Kidney tubule cell (primary cell): ENCODE results near the gene ADAM15.

Source experiments
- DNase-seq: peaks from one replicate; pipeline ENCODE4 v3.0.0-alpha.2; 2018; ENCODE audit warnings: low spot score

The ADAM15 gene

DNA sequence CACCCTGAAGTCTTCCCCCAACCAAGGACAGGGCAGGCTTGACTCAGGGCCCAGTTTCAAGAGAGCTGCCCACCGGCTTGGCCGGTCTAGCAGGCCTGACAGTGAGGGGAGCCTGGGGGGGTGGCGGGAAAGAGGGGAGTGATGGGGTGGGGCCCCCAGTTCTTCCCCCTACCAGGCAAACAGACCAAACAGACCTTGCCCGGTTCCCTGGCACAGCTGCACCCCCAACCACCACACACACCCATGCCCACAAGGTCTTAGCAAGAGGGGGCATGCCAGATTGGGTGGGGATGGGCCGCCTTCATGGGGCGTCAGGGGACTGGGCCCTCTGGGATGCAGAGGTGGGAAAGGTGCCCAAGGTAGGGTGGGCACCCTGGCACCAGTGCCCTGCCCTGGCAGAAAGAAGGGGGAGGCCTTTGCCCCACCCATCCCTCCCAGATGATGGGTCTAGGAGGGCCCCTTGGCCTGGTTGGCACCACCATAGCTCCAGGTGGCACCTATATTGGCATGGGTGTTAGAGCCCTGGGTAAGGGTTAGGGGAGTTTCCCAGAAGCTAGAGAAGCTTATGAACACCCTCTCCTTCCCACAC is 39.6 kb upstream of the ADAM15 start:
- no peak for DNase-seq

DNA sequence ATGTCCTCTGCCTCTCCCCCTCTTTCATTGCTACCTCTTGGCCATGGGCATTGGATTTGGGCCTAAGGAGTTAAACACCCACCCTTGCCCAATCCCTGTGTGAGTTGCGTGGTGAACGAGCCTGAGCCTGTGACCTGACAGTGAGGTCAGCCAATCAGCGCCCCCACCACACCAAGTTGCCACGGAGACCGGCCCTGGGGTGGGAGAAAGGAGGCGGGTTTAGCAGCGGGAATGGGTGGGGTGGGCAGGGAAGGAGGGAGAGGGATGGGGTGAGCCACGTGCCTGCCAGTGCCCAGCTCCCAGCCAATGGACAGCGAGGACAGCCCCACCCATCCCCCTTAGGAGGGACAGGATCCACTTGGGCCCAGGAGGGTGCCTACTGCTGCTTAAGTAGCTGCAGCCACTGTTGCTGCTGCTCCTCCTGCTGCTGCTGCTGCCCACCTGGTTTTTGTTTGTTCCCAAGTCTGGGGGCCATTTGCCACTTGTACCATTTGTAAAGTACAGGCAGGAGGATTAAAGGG is 39.0 kb upstream of the ADAM15 start:
- no peak for DNase-seq

DNA sequence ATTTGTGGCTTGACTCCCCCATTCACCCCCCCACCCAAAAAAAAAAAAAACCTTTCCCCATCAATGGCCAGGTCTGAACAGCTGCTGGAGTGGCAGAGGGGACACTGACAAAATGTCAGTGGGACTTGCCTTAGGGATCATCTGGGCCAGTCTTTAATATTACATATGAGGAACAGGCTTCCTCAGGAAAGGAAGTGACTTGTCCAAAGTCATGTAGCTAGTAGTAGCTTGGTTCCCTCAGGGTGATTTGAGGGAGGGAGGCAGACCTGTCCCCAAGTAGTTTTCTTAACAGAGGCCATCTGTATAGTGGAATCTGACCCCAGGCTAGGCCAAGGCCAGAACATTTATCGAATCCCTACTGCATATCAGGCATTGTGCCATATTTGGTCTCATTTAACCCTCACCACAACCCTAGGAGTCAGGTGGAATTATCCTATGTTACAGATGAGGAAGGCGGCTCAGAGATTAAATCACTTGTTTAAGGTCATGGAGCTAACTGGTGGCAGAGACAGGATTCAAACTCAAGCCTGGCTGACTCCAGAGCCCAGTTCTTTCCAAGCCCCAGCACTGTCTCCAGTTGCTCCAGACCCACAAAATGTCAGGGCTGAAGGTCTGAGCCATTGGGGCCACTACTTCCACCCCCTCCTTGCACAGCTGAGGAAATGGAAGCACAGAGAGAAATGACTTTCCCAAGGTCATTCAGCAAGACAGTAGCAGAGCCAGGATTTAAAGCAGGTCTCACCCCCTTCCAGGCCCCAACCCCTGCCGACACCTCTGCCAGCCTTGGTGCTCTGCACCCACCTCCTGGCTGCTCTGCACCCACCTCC is 38.1 kb upstream of the ADAM15 start:
- no peak for DNase-seq

DNA sequence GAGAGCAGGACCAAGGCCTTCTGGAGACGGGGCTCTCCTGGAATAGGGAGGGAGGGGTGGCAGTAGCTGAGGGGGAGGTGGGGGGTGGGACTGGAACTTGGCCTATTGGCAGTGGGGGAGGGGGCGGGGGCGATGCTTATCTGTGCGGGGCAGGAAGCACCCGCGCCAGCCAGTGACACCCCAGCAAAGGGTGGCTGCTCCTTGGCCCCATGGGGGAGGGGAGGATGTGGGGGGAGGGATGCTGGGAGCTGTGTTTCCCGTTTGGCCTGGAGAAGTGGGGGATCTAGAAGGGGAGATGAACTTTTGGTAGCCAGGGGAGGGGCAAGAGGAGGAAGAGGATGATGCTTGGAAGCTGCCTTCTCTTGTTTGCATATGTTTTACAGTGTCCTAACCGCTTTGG is 37.5 kb upstream of the ADAM15 start:
- DNase-seq, result no peak

DNA sequence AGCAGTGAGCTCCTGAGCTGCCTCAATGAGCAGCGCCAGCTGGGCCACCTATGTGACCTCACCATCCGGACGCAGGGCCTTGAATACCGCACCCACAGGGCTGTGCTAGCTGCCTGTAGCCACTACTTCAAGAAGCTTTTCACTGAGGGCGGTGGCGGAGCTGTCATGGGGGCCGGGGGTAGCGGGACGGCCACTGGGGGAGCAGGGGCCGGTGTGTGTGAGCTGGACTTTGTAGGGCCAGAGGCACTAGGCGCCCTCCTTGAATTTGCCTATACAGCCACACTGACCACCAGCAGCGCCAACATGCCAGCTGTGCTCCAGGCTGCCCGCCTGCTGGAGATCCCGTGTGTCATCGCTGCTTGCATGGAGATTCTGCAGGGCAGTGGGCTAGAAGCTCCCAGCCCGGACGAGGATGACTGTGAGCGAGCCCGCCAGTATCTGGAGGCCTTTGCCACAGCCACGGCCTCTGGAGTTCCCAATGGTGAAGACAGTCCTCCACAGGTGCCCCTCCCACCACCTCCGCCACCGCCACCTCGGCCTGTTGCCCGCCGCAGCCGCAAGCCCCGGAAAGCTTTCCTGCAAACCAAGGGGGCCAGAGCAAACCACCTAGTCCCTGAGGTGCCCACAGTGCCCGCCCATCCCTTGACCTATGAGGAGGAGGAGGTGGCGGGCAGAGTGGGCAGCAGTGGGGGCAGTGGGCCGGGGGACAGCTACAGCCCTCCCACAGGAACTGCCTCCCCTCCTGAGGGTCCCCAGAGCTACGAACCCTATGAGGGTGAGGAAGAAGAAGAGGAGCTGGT is 36.2 kb upstream of the ADAM15 start:
- DNase-seq, result no peak

DNA sequence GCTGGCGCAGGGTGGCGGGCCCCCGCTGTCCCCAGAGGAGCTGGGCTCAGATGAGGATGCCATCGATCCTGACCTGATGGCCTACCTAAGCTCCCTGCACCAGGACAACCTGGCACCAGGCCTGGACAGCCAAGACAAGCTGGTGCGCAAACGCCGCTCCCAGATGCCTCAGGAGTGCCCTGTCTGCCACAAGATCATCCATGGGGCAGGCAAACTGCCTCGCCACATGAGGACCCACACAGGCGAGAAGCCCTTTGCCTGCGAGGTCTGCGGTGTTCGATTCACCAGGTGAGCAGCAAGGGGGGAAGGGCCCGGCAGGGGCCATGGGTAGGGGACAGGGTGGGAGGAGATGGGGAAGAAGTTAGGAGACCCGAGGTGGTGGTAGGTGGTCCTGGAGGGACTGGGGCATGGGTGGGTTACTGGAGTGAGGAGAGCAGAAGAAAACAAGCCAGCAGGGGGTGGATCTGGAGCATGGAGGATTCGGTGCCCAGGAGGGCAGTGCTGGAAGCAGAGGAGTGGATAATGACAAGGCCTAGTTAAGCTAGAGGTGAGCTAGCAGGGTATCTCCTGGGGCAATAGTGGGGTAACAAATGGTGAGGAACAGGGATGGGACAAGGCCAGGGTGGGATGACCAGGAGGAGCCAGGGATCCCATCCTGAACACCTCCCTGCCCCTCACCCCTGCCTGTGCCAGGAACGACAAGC is 35.4 kb upstream of the ADAM15 start:
- DNase-seq, result no peak

DNA sequence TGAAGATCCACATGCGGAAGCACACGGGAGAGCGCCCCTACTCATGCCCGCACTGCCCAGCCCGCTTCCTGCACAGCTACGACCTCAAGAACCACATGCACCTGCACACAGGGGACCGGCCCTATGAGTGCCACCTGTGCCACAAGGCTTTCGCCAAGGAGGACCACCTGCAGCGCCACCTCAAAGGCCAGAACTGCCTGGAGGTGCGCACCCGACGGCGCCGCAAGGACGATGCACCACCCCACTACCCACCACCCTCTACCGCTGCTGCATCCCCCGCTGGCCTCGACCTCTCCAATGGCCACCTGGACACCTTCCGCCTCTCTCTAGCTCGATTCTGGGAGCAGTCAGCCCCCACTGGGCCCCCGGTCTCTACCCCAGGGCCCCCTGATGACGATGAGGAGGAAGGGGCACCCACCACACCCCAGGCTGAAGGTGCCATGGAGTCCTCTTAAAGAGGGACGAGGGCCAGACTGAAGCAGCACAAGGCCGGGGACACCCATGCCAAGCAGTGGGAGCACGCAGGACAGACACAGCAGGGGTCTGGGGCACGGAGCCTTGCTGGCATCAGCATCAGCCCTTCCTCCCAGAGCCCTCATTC is 34.8 kb upstream of the ADAM15 start:
- no peak for DNase-seq

DNA sequence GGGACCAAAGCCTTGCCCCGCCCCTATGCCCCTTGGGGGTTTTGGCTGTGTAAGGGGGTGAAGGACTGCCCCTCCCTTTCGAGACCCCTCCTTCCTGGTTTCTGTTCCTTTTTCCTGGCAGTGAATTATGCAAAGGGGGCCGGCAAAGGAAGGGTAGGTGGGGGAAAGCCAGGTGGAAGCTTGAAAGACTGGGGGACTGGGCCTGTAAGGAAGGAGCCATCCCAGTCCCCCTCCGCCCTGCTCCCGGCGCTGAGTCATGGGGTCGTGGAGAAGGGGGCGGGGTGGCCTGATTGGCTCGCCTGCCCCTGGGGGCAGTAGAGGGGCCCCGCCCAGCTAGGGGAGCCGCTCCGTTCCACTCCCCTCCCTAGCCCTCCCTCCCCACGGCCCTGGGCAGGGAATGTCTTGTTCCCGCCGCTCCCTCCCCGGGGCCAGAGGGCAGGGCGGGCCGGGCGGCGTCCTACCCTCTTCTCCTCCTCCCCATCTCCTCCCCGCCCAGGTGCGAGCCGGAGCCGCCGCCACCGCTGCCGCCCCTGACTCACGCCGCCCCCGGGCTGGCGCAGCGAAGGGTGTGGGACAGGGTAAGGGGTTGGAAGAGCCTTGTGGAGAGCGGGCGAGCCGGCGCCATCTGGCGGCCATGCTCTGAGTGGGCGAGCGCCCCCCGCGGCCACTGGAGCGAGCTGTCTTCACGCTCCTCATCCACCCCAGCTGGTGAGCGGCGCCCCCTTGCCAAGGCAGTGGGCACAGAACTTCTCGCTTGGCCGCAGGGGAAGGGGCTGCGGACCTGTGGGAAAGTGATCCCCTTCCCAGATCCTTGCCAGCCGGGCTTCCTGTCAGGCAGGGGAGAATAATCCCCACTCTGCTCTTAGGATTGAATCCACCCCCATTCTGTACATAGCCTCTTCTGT is 33.8 kb upstream of the ADAM15 start:
- DNase-seq, result peak; percentile 97

DNA sequence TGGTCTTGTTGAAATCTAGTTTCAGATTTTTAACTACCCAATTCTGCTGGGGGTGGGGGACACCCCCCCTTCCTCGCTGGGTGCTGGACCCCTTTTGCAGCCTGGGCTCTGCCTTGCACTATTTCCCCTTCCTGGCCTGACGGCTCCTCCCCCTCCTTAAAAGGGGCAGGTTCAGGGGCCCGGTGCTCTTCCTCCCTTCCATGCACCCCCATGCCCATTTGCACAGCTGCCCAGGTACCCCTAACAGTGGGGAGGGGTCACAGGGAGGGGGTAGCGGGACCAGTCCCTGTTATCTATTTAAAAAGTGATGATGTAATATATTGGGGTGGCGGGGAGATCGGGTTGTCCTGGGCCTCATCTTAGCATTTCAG is 33.2 kb upstream of the ADAM15 start:
- DNase-seq, result no peak

DNA sequence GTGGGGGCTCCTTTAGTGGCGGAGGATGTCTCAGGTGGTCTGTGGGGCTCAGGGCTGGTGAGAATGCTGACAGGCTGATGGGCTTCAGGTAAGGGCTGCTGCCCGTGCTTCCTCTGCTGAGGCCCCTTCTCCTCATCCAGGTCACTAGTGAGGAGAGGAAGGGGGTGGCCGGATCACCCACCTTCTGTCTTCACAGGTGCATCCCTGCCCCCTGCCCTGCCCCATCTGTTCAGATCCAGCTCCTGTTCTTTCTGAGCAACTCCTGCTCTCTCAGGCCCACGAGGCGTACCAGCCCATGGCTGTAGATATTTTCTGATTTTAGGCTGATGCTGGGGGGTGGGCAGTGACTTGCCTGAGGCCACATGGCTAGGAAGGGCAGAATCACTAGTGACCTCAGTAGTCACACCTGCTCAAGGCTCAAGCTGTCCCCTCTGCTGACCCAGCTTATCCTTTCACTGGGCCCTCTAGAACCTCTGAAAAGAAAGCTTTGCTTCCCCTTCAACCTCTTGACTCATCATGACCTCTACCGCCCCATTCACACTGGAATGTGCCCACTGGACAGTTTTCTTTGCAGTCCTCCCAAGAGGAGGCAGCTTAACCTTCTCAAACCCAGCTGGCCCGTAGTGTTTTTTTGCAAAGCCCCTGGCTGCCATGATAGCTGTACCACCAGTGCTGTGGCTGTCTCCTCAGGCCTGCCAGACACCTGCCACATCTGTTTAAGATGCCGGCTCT is 32.3 kb upstream of the ADAM15 start:
- DNase-seq, result peak; percentile 50

DNA sequence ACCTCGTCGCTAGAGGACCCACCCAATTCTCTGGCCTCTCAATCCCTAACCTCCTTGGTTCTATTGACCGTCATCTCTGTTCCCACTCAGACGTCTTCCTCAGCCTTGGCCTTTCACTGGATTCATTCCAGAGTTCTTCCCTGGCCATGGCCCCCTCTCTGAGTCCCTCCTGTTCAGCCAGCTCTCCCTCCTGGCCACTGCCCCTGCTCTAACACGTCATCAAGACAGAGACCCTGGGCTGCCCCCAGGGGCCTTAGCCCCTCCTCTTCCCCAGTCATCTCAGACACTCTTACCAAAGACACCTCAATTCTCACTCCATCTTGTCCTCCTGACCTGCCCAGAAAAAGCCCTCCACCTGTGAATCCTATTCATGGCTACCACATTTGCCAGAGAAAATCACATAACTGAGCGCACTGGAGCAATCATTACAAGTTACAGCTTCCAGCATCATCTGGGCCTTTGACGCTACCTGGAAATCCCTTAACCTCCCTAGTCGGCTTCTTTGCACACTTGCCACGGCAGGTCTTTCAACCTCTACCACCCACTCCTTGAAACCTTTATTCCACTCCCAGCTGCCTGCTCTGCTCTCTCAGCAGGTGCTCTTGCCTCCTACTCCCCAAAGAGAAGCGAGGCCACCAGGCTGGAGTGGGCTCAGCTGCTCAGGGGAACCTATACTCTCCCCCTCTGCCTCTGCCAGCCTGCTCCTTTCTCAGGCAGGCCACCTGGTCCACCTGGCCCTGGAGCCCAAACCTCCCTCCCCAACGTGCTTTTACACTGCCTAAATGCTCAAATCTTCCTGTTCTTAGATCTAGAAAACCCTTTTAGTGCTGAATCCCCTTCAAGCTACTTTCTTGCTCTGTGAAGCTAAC is 31.5 kb upstream of the ADAM15 start:
- no peak for DNase-seq

DNA sequence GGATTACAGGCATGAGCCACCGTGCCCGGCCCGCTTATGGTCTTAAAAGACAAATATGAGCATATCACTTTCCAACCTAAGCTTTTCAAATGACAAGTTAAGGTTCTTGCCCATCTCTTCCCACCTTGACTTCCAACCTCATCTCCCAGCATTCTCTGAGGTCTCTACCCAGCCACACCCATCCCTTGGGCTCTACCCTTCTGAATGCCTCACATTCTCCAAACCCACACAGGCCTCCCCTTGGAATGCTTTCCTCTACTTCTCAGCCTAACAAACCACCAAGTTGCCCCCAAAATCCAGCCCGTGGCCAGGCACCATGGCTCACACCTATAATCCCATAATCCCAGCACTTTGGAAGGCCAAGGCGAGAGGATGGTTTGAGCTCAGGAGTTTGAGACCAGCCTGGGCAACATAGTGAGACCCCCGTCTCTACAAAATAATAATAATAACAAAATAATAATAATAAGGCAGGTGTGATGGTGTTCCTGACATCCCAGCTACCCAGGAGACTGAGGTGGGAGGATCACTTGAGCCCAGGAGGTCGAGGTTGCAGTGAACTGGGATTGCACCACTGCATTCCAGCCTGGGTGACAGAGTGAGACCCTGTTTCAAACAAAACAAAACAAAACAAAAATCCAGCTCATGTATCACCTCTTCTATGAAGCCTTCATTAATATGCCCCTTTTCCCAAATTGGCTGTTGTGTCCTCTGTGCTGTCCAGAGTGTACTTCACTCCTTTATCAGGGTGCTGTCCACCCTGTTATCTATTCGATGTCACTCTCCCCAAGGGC is 28.8 kb upstream of the ADAM15 start:
- DNase-seq, result no peak

DNA sequence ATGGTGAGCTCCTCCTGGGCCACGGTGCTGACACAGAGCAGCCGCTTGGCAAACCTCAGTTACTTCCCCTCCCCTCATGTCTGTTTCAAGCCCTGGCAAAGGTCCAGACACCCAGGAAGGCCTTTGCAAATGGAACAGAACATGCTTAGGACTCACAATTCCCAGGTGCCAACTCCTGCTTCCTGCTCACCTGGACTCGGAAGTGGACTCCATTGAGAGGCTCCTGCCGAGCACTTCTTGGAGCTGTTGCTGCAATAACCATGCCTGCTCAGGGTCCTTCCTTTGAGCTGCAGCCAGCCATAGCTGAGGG is 28.2 kb upstream of the ADAM15 start:
- peak; percentile 37 for DNase-seq

DNA sequence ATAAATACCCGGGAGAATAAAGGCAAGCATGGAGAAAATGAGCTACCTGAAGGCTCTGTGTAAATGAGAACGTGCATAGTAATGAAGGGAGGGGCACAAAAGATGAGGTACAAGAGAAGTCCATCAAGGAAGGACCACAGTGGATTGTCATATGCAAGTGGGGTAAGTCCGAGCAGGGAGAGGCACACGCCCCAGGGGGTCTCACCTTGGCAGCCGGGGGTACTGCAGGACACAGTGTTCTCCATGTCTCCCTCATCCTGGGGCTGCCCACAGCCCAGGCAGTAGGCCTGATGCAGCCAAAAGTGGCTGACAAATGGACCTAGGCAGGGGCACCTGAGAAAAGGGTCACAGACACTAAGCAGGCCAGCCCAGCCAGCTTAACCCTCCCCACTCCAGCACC is 27.5 kb upstream of the ADAM15 start:
- DNase-seq, result no peak

DNA sequence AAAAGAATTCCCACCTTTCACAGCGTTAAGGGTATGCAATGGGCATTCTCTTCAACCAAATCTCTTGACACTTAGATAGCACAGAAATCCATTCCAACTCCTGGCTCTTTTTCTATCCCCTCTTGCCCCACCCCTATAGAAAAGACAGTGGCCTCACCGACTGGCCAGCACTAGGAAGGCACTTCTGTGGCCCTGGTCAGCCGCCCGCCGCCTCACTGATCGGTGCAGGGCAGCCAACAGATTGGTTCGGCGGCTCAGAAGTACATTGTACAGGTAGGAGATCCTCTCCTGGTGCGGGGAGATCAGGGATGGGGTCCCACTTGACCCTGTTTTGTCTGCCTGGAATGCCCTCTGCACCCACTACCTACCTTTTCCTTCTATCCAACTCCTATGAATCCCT is 26.8 kb upstream of the ADAM15 start:
- DNase-seq, result no peak

DNA sequence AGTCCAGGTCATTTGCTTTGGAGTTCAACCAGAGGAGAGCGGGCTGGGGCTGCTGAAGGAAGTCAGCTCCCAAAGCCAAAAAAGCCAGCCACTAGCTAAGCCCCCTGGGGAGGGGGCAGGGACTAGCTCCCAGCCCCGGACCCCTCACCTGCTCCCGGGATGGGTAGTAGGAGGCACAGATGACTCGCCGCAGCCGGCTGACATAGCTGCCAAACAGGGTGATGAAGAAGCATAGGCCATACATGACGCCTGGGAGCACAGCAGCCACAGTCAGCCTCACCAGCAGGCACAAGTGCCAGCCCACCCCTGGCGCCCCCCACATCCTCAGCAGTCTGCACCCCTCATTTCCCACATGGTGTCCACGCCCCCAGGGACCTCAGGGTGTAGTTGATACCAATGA is 25.0 kb upstream of the ADAM15 start:
- DNase-seq, result peak; percentile 43

DNA sequence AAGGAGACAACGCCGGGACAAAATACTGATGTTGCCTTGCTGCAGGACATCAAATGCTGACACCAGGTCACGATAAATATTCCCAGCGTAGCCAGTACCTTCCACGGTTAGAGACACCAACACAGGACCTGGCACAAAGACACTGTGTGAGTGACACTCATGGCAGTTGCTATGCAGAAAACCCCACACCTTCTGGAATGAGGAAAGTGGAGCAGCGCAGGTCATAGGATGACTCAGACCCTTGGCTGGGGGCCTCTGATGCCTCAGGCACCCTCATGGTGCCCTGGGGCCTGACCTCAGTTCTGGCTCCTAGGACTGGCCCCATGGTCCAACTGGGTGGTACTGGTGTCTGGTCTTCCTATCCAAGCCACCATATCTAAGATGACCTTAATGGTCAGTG is 24.5 kb upstream of the ADAM15 start:
- peak; percentile 85 for DNase-seq

DNA sequence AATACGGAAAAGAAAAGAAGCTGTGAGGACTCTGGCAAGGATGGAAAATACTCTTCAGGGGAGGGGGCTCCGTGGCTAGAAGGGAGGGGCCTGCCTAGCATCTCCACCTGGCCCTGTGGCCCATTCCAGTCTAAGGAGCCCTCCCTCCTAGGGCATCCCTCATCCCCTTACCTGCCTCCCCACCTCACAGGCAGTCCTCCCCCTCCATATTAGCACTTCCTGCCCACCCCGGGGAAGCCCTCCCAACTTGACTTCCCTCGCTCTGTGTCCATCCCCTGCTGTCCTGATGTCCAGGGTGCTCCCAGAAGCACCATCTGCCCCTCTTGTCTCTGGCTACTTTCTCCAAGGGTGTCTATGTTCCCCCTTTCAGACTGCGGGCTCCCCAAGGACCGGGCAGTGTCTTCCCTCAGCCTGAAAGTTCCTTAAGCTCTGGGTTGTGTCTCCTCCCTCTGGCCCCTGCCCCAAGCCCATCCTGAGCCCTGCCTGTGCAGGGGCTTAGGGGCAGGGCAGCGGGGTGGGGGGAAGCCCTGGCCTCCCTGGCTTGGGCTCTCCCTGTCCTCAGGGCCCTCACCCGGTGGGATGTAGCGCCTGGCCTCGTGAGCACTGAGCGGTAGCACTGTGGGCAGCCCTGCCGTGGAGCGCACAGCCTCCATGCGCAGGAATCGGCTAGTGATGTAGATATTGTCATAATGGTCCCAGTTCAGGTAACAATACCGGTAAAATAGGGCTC is 21.4 kb upstream of the ADAM15 start:
- no peak for DNase-seq
